Measurements from ENCODE around the gene DFFB. TPM values are rescaled to one million over a fixed set of nuclear protein-coding genes. Genes with fewer than 3 reads are reported as not detected.

The DFFB gene
- total RNA-seq, 2 experiments from 2014 or later = 8.8 to 11.1 TPM

GRCh38 chr1:3821908-3822307 is 35.4 kb upstream of the DFFB start:
- peaks cover 10% of the 10 kb centered on the region for H3K36me3 Mint-ChIP-seq
- DNase-seq = no peak
- no peak overlapping the region for H3K4me3 Mint-ChIP-seq
- no peak overlapping the region for H3K27ac Mint-ChIP-seq
- H3K9me3 Mint-ChIP-seq = no peaks in the 10 kb centered on the region
- H3K27me3 Mint-ChIP-seq = no peaks in the 10 kb centered on the region
- no peaks in the 10 kb centered on the region for H3K4me1 Mint-ChIP-seq

- H3K9me3 Mint-ChIP-seq = no peaks in the 10 kb centered on the region
- DNase-seq = no peak
- H3K27me3 Mint-ChIP-seq = no peaks in the 10 kb centered on the region
- peaks cover 9% of the 10 kb centered on the region for H3K36me3 Mint-ChIP-seq
- H3K27ac Mint-ChIP-seq = no peak overlapping the region
- H3K4me1 Mint-ChIP-seq = no peaks in the 10 kb centered on the region
- H3K4me3 Mint-ChIP-seq = no peak overlapping the region
Observed at GRCh38 chr1:3822421-3822820, 34.9 kb upstream of the DFFB start.

GRCh38 chr1:3824650-3825049 is 32.6 kb upstream of the DFFB start:
- Mint-ChIP-seq H3K36me3 (peaks cover 6% of the 10 kb centered on the region), H3K9me3 (no peaks in the 10 kb centered on the region), H3K27me3 (no peaks in the 10 kb centered on the region), H3K4me3 (no peak overlapping the region), H3K4me1 (no peaks in the 10 kb centered on the region), H3K27ac (no peak overlapping the region)
- no peak for DNase-seq

GRCh38 chr1:3825356-3825755 is 31.9 kb upstream of the DFFB start:
- Mint-ChIP-seq H3K27ac (no peak overlapping the region), H3K9me3 (no peaks in the 10 kb centered on the region), H3K36me3 (peaks cover 6% of the 10 kb centered on the region), H3K4me3 (no peak overlapping the region), H3K27me3 (no peaks in the 10 kb centered on the region), H3K4me1 (no peaks in the 10 kb centered on the region)
- DNase-seq = no peak

- Mint-ChIP-seq H3K9me3 (no peaks in the 10 kb centered on the region), H3K27ac (no peak overlapping the region), H3K36me3 (peaks cover 10% of the 10 kb centered on the region), H3K27me3 (no peaks in the 10 kb centered on the region), H3K4me3 (no peak overlapping the region), H3K4me1 (no peaks in the 10 kb centered on the region)
- DNase-seq = no peak
Observed at GRCh38 chr1:3827813-3828307, 29.4 kb upstream of the DFFB start.

GRCh38 chr1:3828391-3828790 is 28.9 kb upstream of the DFFB start:
- H3K4me3 Mint-ChIP-seq = no peak overlapping the region
- peaks cover 13% of the 10 kb centered on the region for H3K36me3 Mint-ChIP-seq
- H3K4me1 Mint-ChIP-seq = no peaks in the 10 kb centered on the region
- no peak for DNase-seq
- H3K27me3 Mint-ChIP-seq = no peaks in the 10 kb centered on the region
- H3K27ac Mint-ChIP-seq = no peak overlapping the region
- H3K9me3 Mint-ChIP-seq = no peaks in the 10 kb centered on the region

- no peak overlapping the region for H3K4me3 Mint-ChIP-seq
- H3K36me3 Mint-ChIP-seq = peaks cover 10% of the 10 kb centered on the region
- no peak for DNase-seq
- no peaks in the 10 kb centered on the region for H3K9me3 Mint-ChIP-seq
- H3K27ac Mint-ChIP-seq = no peak overlapping the region
- H3K4me1 Mint-ChIP-seq = no peaks in the 10 kb centered on the region
- no peaks in the 10 kb centered on the region for H3K27me3 Mint-ChIP-seq
Observed at GRCh38 chr1:3831689-3832088, 25.6 kb upstream of the DFFB start.

GRCh38 chr1:3834701-3835100 is 22.6 kb upstream of the DFFB start:
- H3K4me1 Mint-ChIP-seq = no peaks in the 10 kb centered on the region
- H3K4me3 Mint-ChIP-seq = no peak overlapping the region
- no peak for DNase-seq
- H3K27me3 Mint-ChIP-seq = no peaks in the 10 kb centered on the region
- peaks cover 6% of the 10 kb centered on the region for H3K9me3 Mint-ChIP-seq
- H3K27ac Mint-ChIP-seq = no peak overlapping the region
- H3K36me3 Mint-ChIP-seq = peaks cover 40% of the 10 kb centered on the region

GRCh38 chr1:3836421-3836820 is 20.9 kb upstream of the DFFB start:
- Mint-ChIP-seq H3K4me1 (no peaks in the 10 kb centered on the region), H3K9me3 (peaks cover 6% of the 10 kb centered on the region), H3K27me3 (no peaks in the 10 kb centered on the region), H3K27ac (no peak overlapping the region), H3K4me3 (no peak overlapping the region), H3K36me3 (peaks cover 43% of the 10 kb centered on the region)
- no peak for DNase-seq

- DNase-seq = no peak
- Mint-ChIP-seq H3K36me3 (peaks cover 40% of the 10 kb centered on the region), H3K4me3 (no peak overlapping the region)
Observed at GRCh38 chr1:3837200-3837599, 20.1 kb upstream of the DFFB start.

GRCh38 chr1:3837685-3838084 is 19.6 kb upstream of the DFFB start:
- no peak for DNase-seq
- H3K9me3 Mint-ChIP-seq = peaks cover 6% of the 10 kb centered on the region
- H3K4me1 Mint-ChIP-seq = no peaks in the 10 kb centered on the region
- H3K27me3 Mint-ChIP-seq = no peaks in the 10 kb centered on the region
- H3K36me3 Mint-ChIP-seq = peaks cover 40% of the 10 kb centered on the region
- no peak overlapping the region for H3K27ac Mint-ChIP-seq
- H3K4me3 Mint-ChIP-seq = no peak overlapping the region

More at GRCh38 chr1:3837200-3837599, 20.1 kb upstream of the DFFB start:
- peaks cover 6% of the 10 kb centered on the region for H3K9me3 Mint-ChIP-seq
- no peaks in the 10 kb centered on the region for H3K4me1 Mint-ChIP-seq
- no peak overlapping the region for H3K27ac Mint-ChIP-seq
- H3K27me3 Mint-ChIP-seq = no peaks in the 10 kb centered on the region

GRCh38 chr1:3838788-3839187 is 18.5 kb upstream of the DFFB start:
- Mint-ChIP-seq H3K27ac (no peak overlapping the region), H3K9me3 (peaks cover 6% of the 10 kb centered on the region), H3K27me3 (no peaks in the 10 kb centered on the region), H3K36me3 (peaks cover 42% of the 10 kb centered on the region), H3K4me3 (no peak overlapping the region), H3K4me1 (no peaks in the 10 kb centered on the region)
- DNase-seq = no peak

- Mint-ChIP-seq H3K4me1 (no peaks in the 10 kb centered on the region), H3K4me3 (no peak overlapping the region), H3K27ac (no peak overlapping the region), H3K27me3 (no peaks in the 10 kb centered on the region), H3K36me3 (peaks cover 41% of the 10 kb centered on the region), H3K9me3 (peaks cover 6% of the 10 kb centered on the region)
- no peak for DNase-seq
Observed at GRCh38 chr1:3841491-3841890, 15.8 kb upstream of the DFFB start.

GRCh38 chr1:3842912-3843311 is 14.4 kb upstream of the DFFB start:
- no peak for DNase-seq
- Mint-ChIP-seq H3K27ac (no peak overlapping the region), H3K9me3 (no peaks in the 10 kb centered on the region), H3K4me3 (no peak overlapping the region), H3K4me1 (no peaks in the 10 kb centered on the region), H3K27me3 (no peaks in the 10 kb centered on the region), H3K36me3 (peaks cover 28% of the 10 kb centered on the region)

- no peaks in the 10 kb centered on the region for H3K4me1 Mint-ChIP-seq
- peaks cover 15% of the 10 kb centered on the region for H3K36me3 Mint-ChIP-seq
- H3K4me3 Mint-ChIP-seq = no peak overlapping the region
- no peak for DNase-seq
- H3K9me3 Mint-ChIP-seq = no peaks in the 10 kb centered on the region
- H3K27ac Mint-ChIP-seq = no peak overlapping the region
- no peaks in the 10 kb centered on the region for H3K27me3 Mint-ChIP-seq
Observed at GRCh38 chr1:3846541-3846940, 10.7 kb upstream of the DFFB start.

- no peaks in the 10 kb centered on the region for H3K4me1 Mint-ChIP-seq
- no peak overlapping the region for H3K27ac Mint-ChIP-seq
- no peak for DNase-seq
- H3K9me3 Mint-ChIP-seq = no peaks in the 10 kb centered on the region
- peaks cover 15% of the 10 kb centered on the region for H3K36me3 Mint-ChIP-seq
- no peak overlapping the region for H3K4me3 Mint-ChIP-seq
- H3K27me3 Mint-ChIP-seq = no peaks in the 10 kb centered on the region
Observed at GRCh38 chr1:3847081-3847480, 10.2 kb upstream of the DFFB start.

- Mint-ChIP-seq H3K9me3 (no peaks in the 10 kb centered on the region), H3K27ac (no peak overlapping the region), H3K36me3 (peaks cover 9% of the 10 kb centered on the region), H3K4me1 (peaks cover 6% of the 10 kb centered on the region), H3K27me3 (no peaks in the 10 kb centered on the region), H3K4me3 (no peak overlapping the region)
- DNase-seq = no peak
Observed at GRCh38 chr1:3850857-3851256, 6.4 kb upstream of the DFFB start.
